Heart left ventricle (tissue), 16 donors: ENCODE results near the gene SGSM1. TPM values are rescaled to one million over a fixed set of nuclear protein-coding genes. Genes with fewer than 3 reads are reported as not detected.

Experiments
- ATAC-seq, 4 donors: fragments of 200-7000 bp; cut with Tn5 transposase; one replicate each; pipeline ENCODE4 v1.9.1; 2020 to 2022; ENCODE audit warnings: moderate library complexity in 4 of 4, mild to moderate bottlenecking in 3 of 4, moderate number of reproducible peaks in 1 of 4
- DNase-seq, 5 donors: peaks; one replicate each; pipeline ENCODE4 v3.0.0-alpha.2; 2020
- H3K27ac ChIP-seq, 12 donors: fragments of 200-600 bp; sonication (generic) in 4 of 12; one replicate each; pipeline versions ENCODE4 v1.5.0 to v1.8.0; 2016 to 2022; ENCODE audit warnings: mild to moderate bottlenecking in 2 of 12
- H3K27me3 ChIP-seq, 9 donors: fragments of 200-600 bp; sonication (generic) in 2 of 9; one replicate each; pipeline versions ENCODE4 v1.5.1 to v1.8.0; 2016 to 2022; ENCODE audit warnings: mild to moderate bottlenecking in 3 of 9
- H3K36me3 ChIP-seq, 9 donors: fragments of 200-600 bp; sonication (generic) in 2 of 9; one replicate each; pipeline versions ENCODE4 v1.5.0 to v1.8.0; 2018 to 2022; ENCODE audit warnings: mild to moderate bottlenecking in 2 of 9
- H3K4me1 ChIP-seq, 12 donors: fragments of 200-600 bp; sonication (generic) in 4 of 12; one replicate each; pipeline versions ENCODE4 v1.5.0 to v1.8.0; 2016 to 2022; ENCODE audit warnings: mild to moderate bottlenecking in 3 of 12
- H3K4me3 ChIP-seq, 12 donors: fragments of 200-600 bp; sonication (generic) in 4 of 12; one replicate each; pipeline versions ENCODE4 v1.5.0 to v1.8.0; 2017 to 2022; ENCODE audit warnings: mild to moderate bottlenecking in 9 of 12, moderate library complexity in 4 of 12
- H3K9me3 ChIP-seq, 12 donors: fragments of 200-600 bp; sonication (generic) in 4 of 12; one replicate each; pipeline versions ENCODE4 v1.5.0 to v1.8.0; 2016 to 2022; ENCODE audit warnings: mild to moderate bottlenecking in 1 of 12
- POLR2A ChIP-seq, 2 donors: fragments of 450-650 bp; IDR thresholded peaks; one replicate each; pipeline ENCODE4 v1.6.1; 2017; ENCODE audit warnings: antibody characterized with exemption in 2 of 2, mild to moderate bottlenecking in 2 of 2, moderate library complexity in 2 of 2
- WGBS, 4 donors: extraction: QIAGEN DNeasy Blood & Tissue Kit in 2 of 4; methylation state at CpG; one replicate each; pipeline versions ENCODE4 v1.1.5 to v1.1.7; 2013 to 2018; 5-methylcytosine and 5-hydroxymethylcytosine counted together
- intact Hi-C, 10 donors: fragments of 100-400 bp; cut with DNase I; formaldehyde crosslinking; loops; one replicate each; pipeline versions ENCODE4 v1.11.1 to v1.14.2; 2022
- polyA plus RNA-seq, 2 donors: library from polyadenylated mRNA; stranded (reverse); fragments of 200-250 nt; gene quantifications; one replicate each; pipeline ENCODE4 v1.2.3, GENCODE V29; 2013
- total RNA-seq, 9 donors: library from RNA; depleted of rRNA in 2 of 9; stranded (reverse); fragments of >200 nt in 2 of 9; fragmentation: NEBNext Ultra II Directional in 3 of 9; extraction: Animal tissue kit (Norgen Biotek cat#: 25700) in 3 of 9; gene quantifications; one replicate each; pipeline versions ENCODE4 v1.1.0 to v1.2.4, GENCODE V29; 2016 to 2023
- TF ChIP-seq, protein P1 (sequence below), 12 donors: fragments of 200-600 bp; sonication (generic) in 4 of 12; IDR thresholded peaks; one replicate each; pipeline versions ENCODE4 v1.5.0 to v1.8.0; 2018 to 2022; ENCODE audit warnings: antibody characterized with exemption in 12 of 12, mild to moderate bottlenecking in 5 of 12
- donor health status: ischemic (EF 13 %, LVEDD 7.1; RV severe dilation, severe dysfunction).
- donor health status: healthy with polysubstance abuse.
- donor health status: DM: no; HTN: yes; CAD: no.
- donor health status: DM: no; HTN: no; CAD: no.
- donor health status: ischemic (EF 25% LVEDD 6.9; RV normal size, moderate dysfunction).
- donor health status: ischemic (EF 25% LVEDD 5.7; RV mildly dilated, moderate dysfunction).
- donor health status: healthy.
- donor health status: DM: yes; HTN: yes; CAD: no.
- donor health status: ischemic (EF 35%, LVEDD 5.7; RV mildly dilated, moderate dysfunction).
- donor health status: nonischemic (EF 11% LVEDD 7.7; RV severe dilation, severe dysfunction).
- donor health status: DM: yes; HTN: yes; CAD: no.
- donor health status: PGD.
- donor health status: ischemic (EF 29% LVEDD 5.4; RV normal size, mild dysfunction).
- donor health status: nonischemic (EF 23%, LVEDD 6.1; RV moderate dilation, normal function).

SGSM1 gene
- total and polyA plus RNA-seq, 11 donors = 2.1 to 11.0 (median 6.6) TPM

DNA sequence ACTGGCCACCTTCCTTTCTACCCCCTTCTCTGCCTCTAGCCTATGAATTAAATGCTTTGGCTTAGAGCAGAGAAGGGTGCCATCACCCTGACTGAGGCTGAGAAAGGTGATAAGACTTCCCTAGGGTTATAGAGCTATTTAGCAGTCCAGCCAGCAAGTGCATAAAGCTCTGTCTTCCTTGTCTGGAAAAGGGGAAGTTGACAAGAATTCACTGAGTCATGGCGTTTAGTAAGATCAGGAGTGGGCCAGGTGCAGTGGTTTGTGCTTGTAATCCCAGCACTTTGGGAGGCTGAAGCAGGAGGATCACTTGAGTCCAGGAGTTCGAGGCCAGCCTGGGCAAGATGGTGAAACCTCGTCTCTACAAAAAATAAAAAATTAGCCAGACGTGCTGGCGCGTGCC is 77.4 kb downstream of the SGSM1 start:
- WGBS, 4 donors = 87 to 91% (median 90%) methylated on average over 6 of the region's 6 CpGs
- ATAC-seq (no peak), DNase-seq (no peak)
- intact Hi-C loops = no loop called here
- no peaks in the 10 kb centered on the region for H3K27me3 ChIP-seq
- H3K4me3 ChIP-seq = no peak overlapping the region
- H3K9me3 ChIP-seq = no peaks in the 10 kb centered on the region
- peaks cover 0 to 29% (median 4%) of the 10 kb centered on the region in 9 donors for H3K36me3 ChIP-seq
- no peak overlapping the region for H3K27ac ChIP-seq
- TF ChIP-seq POLR2A (IDR thresholded peaks at IDR 0.05) = no peak
- TF ChIP-seq, protein P1, sequence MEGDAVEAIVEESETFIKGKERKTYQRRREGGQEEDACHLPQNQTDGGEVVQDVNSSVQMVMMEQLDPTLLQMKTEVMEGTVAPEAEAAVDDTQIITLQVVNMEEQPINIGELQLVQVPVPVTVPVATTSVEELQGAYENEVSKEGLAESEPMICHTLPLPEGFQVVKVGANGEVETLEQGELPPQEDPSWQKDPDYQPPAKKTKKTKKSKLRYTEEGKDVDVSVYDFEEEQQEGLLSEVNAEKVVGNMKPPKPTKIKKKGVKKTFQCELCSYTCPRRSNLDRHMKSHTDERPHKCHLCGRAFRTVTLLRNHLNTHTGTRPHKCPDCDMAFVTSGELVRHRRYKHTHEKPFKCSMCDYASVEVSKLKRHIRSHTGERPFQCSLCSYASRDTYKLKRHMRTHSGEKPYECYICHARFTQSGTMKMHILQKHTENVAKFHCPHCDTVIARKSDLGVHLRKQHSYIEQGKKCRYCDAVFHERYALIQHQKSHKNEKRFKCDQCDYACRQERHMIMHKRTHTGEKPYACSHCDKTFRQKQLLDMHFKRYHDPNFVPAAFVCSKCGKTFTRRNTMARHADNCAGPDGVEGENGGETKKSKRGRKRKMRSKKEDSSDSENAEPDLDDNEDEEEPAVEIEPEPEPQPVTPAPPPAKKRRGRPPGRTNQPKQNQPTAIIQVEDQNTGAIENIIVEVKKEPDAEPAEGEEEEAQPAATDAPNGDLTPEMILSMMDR (IDR thresholded peaks at IDR 0.05) = no peak
- H3K4me1 ChIP-seq = no peaks in the 10 kb centered on the region

DNA sequence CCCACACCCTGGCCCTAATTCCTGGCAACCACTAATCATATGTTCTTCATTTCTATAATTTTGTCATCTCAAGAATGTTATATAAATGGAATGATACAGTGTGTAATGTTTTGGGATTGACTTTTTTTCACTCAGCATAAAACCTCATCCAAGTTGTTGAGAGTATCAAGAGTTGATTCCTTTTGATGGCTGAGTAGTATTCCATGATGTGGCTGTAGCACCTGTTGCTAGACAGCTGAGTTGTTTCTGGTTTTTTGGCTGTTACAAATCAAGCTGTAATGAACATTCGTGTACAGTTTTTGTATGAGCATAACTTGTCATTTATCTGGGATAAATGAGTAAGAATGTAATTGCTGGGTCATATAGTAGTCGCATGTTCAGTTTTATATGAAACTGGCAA is 81.2 kb downstream of the SGSM1 start:
- Histone ChIP-seq H3K4me3 (no peak overlapping the region), H3K27me3 (no peaks in the 10 kb centered on the region), H3K4me1 (no peaks in the 10 kb centered on the region), H3K9me3 (no peaks in the 10 kb centered on the region), H3K27ac (no peak overlapping the region), H3K36me3 (peaks cover 0 to 18% (median 0%) of the 10 kb centered on the region in 9 donors)
- DNase-seq (no peak), ATAC-seq (no peak)
- WGBS, 4 donors = 79 to 84% (median 83%) methylated on average over 2 of the region's 2 CpGs
- intact Hi-C loops = no loop called here
- TF ChIP-seq, protein P1 (IDR thresholded peaks at IDR 0.05) = no peak
- TF ChIP-seq POLR2A (IDR thresholded peaks at IDR 0.05) = no peak

DNA sequence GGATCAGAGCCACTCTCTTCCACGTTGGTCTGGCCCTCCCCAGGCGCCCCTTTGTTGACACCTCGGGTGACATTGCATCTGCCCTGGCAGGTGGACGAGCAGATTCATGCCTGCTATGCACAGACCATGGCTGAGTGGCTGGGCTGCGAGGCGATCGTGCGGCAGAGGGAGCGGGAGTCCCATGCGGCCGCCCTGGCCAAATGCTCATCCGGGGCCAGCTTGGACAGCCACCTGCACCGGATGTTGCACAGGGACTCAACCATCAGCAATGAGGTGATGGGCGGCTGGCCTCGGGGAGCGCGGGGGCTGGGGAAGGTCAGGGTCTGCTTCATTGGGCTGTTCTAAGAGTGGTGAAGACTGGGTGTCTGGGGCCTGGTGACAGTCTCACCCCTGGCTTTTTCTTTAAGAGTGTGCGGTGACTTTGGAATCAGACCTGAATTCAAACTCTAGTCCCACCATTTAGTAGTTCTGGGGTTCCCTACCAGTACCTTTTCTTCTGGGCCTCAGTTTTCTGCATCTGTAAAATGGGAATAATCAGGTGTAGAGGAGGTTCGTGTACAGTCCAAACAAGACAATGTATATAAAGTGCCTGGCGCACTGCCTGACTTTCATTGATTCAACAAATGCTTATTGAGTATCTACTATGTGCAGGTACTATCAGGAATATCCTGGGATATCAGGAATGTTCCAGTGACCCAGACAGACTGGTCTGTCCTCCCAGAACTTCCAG is 87.5 kb downstream of the SGSM1 start:
- TF ChIP-seq, protein P1 (IDR thresholded peaks at IDR 0.05) = no peak
- TF ChIP-seq POLR2A (IDR thresholded peaks at IDR 0.05) = no peak
- intact Hi-C loops = loop anchor here in 1 of 10 donors (2.0 kb wide), 1 partner anchor 33 kb away; no protein-coding TSS in a partner anchor
- Histone ChIP-seq H3K4me1 (peaks cover 0 to 22% (median 17%) of the 10 kb centered on the region in 12 donors), H3K9me3 (no peaks in the 10 kb centered on the region), H3K4me3 (peak overlapping the region in 1 of 12 donors; percentile 1), H3K27ac (peak overlapping the region; percentile 50 to 86 (median 82)), H3K27me3 (no peaks in the 10 kb centered on the region), H3K36me3 (peaks cover 0 to 10% (median 0%) of the 10 kb centered on the region in 9 donors)
- DNase-seq = no peak
- 88 to 94% (median 93%) methylated on average over 15 to 20 of the region's 20 CpGs for WGBS, 4 donors
- ATAC-seq = no peak

DNA sequence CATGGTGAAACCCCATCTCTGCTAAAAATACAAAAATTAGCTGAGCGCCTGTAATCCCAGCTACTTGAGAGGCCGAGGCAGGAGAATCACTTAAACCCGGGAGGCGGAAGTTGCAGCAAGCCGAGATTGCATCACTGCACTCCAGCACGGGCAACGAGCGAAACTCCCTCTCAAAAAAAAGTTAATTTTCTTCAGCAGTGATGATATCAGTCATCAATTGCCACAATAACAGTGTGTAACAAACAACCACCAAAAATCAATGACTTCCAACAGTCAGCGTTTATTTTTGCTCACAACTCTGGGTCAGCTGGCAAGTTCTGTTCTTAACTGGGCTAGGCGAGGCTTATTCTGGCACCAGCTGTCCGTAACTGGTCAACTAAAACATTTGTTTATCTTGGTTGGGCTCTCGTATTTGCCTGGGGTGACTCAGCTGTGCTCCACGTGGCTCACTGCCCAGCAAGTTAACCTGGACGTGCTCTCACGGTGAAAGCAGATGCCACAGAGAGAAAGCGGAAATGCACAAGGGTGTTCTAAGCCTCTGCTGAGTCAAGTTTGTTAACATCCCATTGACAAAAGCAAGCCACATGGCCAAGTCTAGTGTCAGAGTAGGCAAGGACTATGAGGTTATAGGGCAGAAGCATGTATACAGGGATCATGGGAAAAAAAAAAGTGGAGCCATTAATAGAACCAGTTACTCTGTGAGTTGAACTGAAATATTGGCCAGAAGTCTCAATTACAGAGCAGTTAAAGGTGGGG is 88.4 kb downstream of the SGSM1 start:
- Histone ChIP-seq H3K4me3 (peak overlapping the region in 9 of 12 donors; percentile 0 to 30 (median 16)), H3K4me1 (peaks cover 0 to 22% (median 17%) of the 10 kb centered on the region in 12 donors), H3K27me3 (no peaks in the 10 kb centered on the region), H3K36me3 (peaks cover 0 to 10% (median 0%) of the 10 kb centered on the region in 9 donors), H3K9me3 (no peaks in the 10 kb centered on the region), H3K27ac (peak overlapping the region; percentile 50 to 86 (median 82))
- intact Hi-C loops = loop anchor here in 1 of 10 donors (2.0 kb wide), 1 partner anchor 32 kb away; no protein-coding TSS in a partner anchor
- TF ChIP-seq, protein P1 (IDR thresholded peaks at IDR 0.05) = no peak
- no peak for TF ChIP-seq POLR2A (IDR thresholded peaks at IDR 0.05)
- DNase-seq (peak; percentile 80 to 91 (median 85)), ATAC-seq (peak; percentile 91 to 96 (median 93))
- 20 to 32% (median 29%) methylated on average over 16 of the region's 16 CpGs for WGBS, 4 donors
